Measurements from ENCODE around the gene SUGT1. TPM values are rescaled to one million over a fixed set of nuclear protein-coding genes. Genes with fewer than 3 reads are reported as not detected.

SUGT1 gene
- total RNA-seq, 3 donors from 2014 or later (not counting 1 experiment from before 2014, with no cell fraction given), result 27.4 to 34.4 (median 29.7) TPM

DNA sequence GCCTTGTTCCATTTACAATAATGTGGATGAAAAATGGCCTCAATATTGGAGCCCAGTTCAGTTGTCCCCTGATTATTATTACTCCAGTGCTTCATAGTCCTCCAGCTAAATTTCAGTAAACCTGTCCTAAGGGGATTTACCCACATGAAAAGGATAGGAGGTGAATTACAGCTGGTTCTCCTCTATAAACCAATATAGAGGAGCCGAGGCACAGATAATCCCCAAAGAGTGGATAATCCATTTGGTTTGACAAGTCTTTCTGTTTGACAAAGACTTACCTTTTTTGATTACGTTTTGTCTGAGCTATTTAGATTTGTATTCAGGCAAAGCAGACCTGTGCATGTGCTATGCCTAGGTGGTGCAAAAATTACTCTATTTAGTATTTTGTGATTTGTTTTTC lies 84.3 kb downstream of the SUGT1 start:
- Histone ChIP-seq H3K9me3 (ENCODE audit: control insufficient read depth, insufficient read depth, low read length) (no peaks in the 10 kb centered on the region), H3K36me3 (ENCODE audit: control insufficient read depth, insufficient read depth, low read length) (no peaks in the 10 kb centered on the region), H3K4me1 (ENCODE audit: control insufficient read depth, insufficient read depth, low read length) (peaks cover 7% of the 10 kb centered on the region), H3K4me3 (ENCODE audit: low read length) (no peak overlapping the region), H3K27ac (ENCODE audit: low read length) (no peak overlapping the region), H3K27me3 (ENCODE audit: control insufficient read depth, insufficient read depth, low read length) (peaks cover 15% of the 10 kb centered on the region)
- H3K4me3 Mint-ChIP-seq, result no peak overlapping the region
- ATAC-seq (no peak), DNase-seq (no peak)
- no peak for TF ChIP-seq CTCF (IDR thresholded peaks at IDR 0.05)
- H3K27ac Mint-ChIP-seq, result no peak overlapping the region
- no peaks in the 10 kb centered on the region for H3K36me3 Mint-ChIP-seq
- peaks cover 29 to 45% of the 10 kb centered on the region in 2 donors for H3K27me3 Mint-ChIP-seq (ENCODE audit: low read depth in 2 of 2)
- no peaks in the 10 kb centered on the region for H3K9me3 Mint-ChIP-seq
- intact Hi-C loops (cut with micrococcal nuclease), result no loop called here
- peaks cover 0 to 5% of the 10 kb centered on the region in 2 donors for H3K4me1 Mint-ChIP-seq
- WGBS (ENCODE audit: insufficient coverage), result 96% methylated on average over 2 of the region's 2 CpGs

DNA sequence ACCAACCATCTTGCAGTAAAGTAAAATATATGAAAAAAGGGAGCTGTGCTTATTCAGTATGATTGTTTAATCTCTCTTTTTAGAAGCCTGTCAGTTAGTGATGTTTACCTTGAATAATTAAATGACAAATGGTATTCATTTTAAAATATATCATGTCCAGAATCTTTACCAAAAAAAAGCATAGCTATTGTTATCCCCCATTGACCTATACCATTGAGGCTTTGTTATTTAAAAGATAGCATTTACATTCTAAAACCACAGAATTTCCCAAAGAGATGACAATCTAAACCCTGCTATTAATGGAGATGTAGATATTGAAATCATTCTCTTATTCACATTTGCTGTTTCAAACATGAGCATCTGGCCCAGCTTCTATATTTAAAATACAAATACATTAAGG lies 84.8 kb downstream of the SUGT1 start:
- ATAC-seq, result no peak

DNA sequence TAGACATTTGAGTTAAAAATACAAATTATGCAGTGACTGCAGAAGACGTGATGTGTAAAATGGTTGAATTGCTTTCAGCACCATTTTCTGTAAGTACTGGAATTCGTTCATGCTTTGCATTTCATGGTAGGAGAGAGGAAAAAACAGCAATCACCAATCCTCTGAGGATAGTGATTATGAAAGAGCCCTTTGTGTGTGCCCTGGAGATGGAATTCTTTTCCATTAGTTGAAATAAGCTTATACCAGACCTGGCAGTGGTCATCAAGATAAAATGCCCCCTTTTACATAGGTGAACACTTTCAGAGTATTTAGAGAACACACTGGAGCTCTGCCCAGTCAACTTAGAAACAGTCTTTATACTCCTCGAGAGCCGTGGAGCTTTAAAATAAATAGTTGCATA lies 85.3 kb downstream of the SUGT1 start:
- intact Hi-C loops (cut with micrococcal nuclease), result no loop called here

More for the DNA sequence above, 84.8 kb downstream of the SUGT1 start:
- Mint-ChIP-seq H3K4me1 (peaks cover 0 to 5% of the 10 kb centered on the region in 2 donors), H3K27me3 (ENCODE audit: low read depth in 2 of 2) (peaks cover 32 to 51% of the 10 kb centered on the region in 2 donors), H3K27ac (no peak overlapping the region), H3K36me3 (no peaks in the 10 kb centered on the region), H3K4me3 (peak overlapping the region; percentile 13), H3K9me3 (no peaks in the 10 kb centered on the region)
- H3K36me3 ChIP-seq (ENCODE audit: control insufficient read depth, insufficient read depth, low read length), result no peaks in the 10 kb centered on the region
- H3K4me3 ChIP-seq (ENCODE audit: low read length), result no peak overlapping the region
- intact Hi-C loops (cut with micrococcal nuclease), result no loop called here
- H3K4me1 ChIP-seq (ENCODE audit: control insufficient read depth, insufficient read depth, low read length), result peaks cover 7% of the 10 kb centered on the region
- TF ChIP-seq CTCF (IDR thresholded peaks at IDR 0.05), result no peak
- H3K9me3 ChIP-seq (ENCODE audit: control insufficient read depth, insufficient read depth, low read length), result no peaks in the 10 kb centered on the region
- H3K27me3 ChIP-seq (ENCODE audit: control insufficient read depth, insufficient read depth, low read length), result peaks cover 15% of the 10 kb centered on the region
- no peak for DNase-seq
- no peak overlapping the region for H3K27ac ChIP-seq (ENCODE audit: low read length)

More for the DNA sequence above, 85.3 kb downstream of the SUGT1 start:
- Mint-ChIP-seq H3K27me3 (ENCODE audit: low read depth in 2 of 2) (peaks cover 36 to 56% of the 10 kb centered on the region in 2 donors), H3K4me3 (peak overlapping the region; percentile 13), H3K4me1 (peaks cover 0 to 5% of the 10 kb centered on the region in 2 donors), H3K36me3 (no peaks in the 10 kb centered on the region), H3K9me3 (no peaks in the 10 kb centered on the region), H3K27ac (no peak overlapping the region)
- H3K4me3 ChIP-seq (ENCODE audit: low read length), result no peak overlapping the region
- H3K27me3 ChIP-seq (ENCODE audit: control insufficient read depth, insufficient read depth, low read length), result peaks cover 15% of the 10 kb centered on the region
- DNase-seq (no peak), ATAC-seq (no peak)
- H3K4me1 ChIP-seq (ENCODE audit: control insufficient read depth, insufficient read depth, low read length), result peaks cover 7% of the 10 kb centered on the region
- H3K36me3 ChIP-seq (ENCODE audit: control insufficient read depth, insufficient read depth, low read length), result no peaks in the 10 kb centered on the region
- H3K27ac ChIP-seq (ENCODE audit: low read length), result no peak overlapping the region
- H3K9me3 ChIP-seq (ENCODE audit: control insufficient read depth, insufficient read depth, low read length), result no peaks in the 10 kb centered on the region
- 85% methylated on average over 2 of the region's 4 CpGs for WGBS (ENCODE audit: insufficient coverage)
- TF ChIP-seq CTCF (IDR thresholded peaks at IDR 0.05), result no peak
